Sigmoid colon (tissue), 7 donors: Measurements from ENCODE around the gene GGCT. TPM values are rescaled to one million over a fixed set of nuclear protein-coding genes. Genes with fewer than 3 reads are reported as not detected.
"Not testable (repeated sequence)": the region's sequence is repeated elsewhere in the genome, so short reads cannot be mapped to it uniquely, and the experiment has no call there.

ENCODE experiments used
- DNase-seq: peaks from one replicate; pipeline ENCODE4 v3.0.0-alpha.2; 2019
- H3K27ac ChIP-seq, 4 donors: fragments of 200-600 bp; sonication (generic); one replicate each; pipeline ENCODE4 v1.5.1; 2016 to 2019; ENCODE audit warnings: mild to moderate bottlenecking in 1 of 4
- H3K27me3 ChIP-seq, 3 donors: fragments of 200-600 bp; sonication (generic); one replicate each; pipeline ENCODE4 v1.5.1; 2019; ENCODE audit warnings: mild to moderate bottlenecking in 1 of 3
- H3K36me3 ChIP-seq, 4 donors: fragments of 200-600 bp; sonication (generic); one replicate each; pipeline ENCODE4 v1.5.1; 2016 to 2019
- H3K4me1 ChIP-seq, 4 donors: fragments of 200-600 bp; sonication (generic); one replicate each; pipeline ENCODE4 v1.5.1; 2017 to 2019
- H3K4me3 ChIP-seq, 4 donors: fragments of 200-600 bp; sonication (generic); one replicate each; pipeline ENCODE4 v1.5.1; 2017 to 2019; ENCODE audit warnings: mild to moderate bottlenecking in 2 of 4, moderate library complexity in 1 of 4
- H3K9me3 ChIP-seq, 4 donors: fragments of 200-600 bp in 3 of 4; sonication (generic) in 3 of 4; one replicate each; pipeline versions ENCODE4 v1.5.1 to v1.6.1; 2013 to 2019
- CTCF ChIP-seq, 4 experiments: fragments of 450-650 bp in 3 of 4; fragments of 200-600 bp in 1 of 4; IDR thresholded peaks; one replicate each; pipeline ENCODE4 v1.5.1; 2016 to 2019; ENCODE audit warnings: antibody characterized with exemption in 4 of 4, mild to moderate bottlenecking in 3 of 4, moderate library complexity in 2 of 4
- EP300 ChIP-seq, 4 donors: sonication (generic); formaldehyde crosslinking; IDR thresholded peaks; one replicate each; pipeline ENCODE4 v1.6.1; 2017; ENCODE audit warnings: antibody characterized with exemption in 4 of 4
- POLR2A ChIP-seq, 2 donors: fragments of 450-650 bp; IDR thresholded peaks; one replicate each; pipeline ENCODE4 v1.6.1; 2016; ENCODE audit warnings: antibody characterized with exemption in 2 of 2, mild to moderate bottlenecking in 2 of 2, moderate library complexity in 2 of 2
- POLR2AphosphoS5 ChIP-seq, 4 donors: sonication (generic); formaldehyde crosslinking; IDR thresholded peaks; one replicate each; pipeline ENCODE4 v1.6.1; 2017; ENCODE audit warnings: antibody characterized with exemption in 4 of 4
- WGBS, 2 donors: extraction: QIAGEN DNeasy Blood & Tissue Kit; methylation state at CpG; one replicate each; pipeline ENCODE4 v1.1.7; 2013; 5-methylcytosine and 5-hydroxymethylcytosine counted together
- intact Hi-C: fragments of 100-400 bp; cut with DNase I; formaldehyde crosslinking; loops from one replicate; pipeline ENCODE4 v1.15.1; 2023
- polyA plus RNA-seq, 3 donors: library from polyadenylated mRNA; stranded (reverse); fragments of 200-250 nt; gene quantifications; one replicate each; pipeline ENCODE4 v1.2.3, GENCODE V29; 2013
- total RNA-seq, 4 donors: library from RNA; depleted of rRNA; stranded (reverse); fragments of >200 nt; gene quantifications; one replicate each; pipeline ENCODE4 v1.1.0, GENCODE V29; 2016
- donor health status: healthy with polysubstance abuse.
- donor health status: Bipolar disorder and iron deficiency.
- donor health status: healthy.

The GGCT gene
- total and polyA plus RNA-seq, 7 donors = 18.8 to 97.3 (median 40.9) TPM

- H3K4me3 ChIP-seq = no peak overlapping the region
- 90 to 94% methylated on average over 1 of the region's 1 CpG for WGBS, 2 donors
- TF ChIP-seq CTCF (IDR thresholded peaks at IDR 0.05) (no peak), POLR2AphosphoS5 (IDR thresholded peaks at IDR 0.05) (no peak), EP300 (IDR thresholded peaks at IDR 0.05) (no peak), POLR2A (IDR thresholded peaks at IDR 0.05) (no peak)
- H3K27me3 ChIP-seq = no peaks in the 10 kb centered on the region
- no peaks in the 10 kb centered on the region for H3K4me1 ChIP-seq
- no peaks in the 10 kb centered on the region for H3K36me3 ChIP-seq
- H3K27ac ChIP-seq = no peak overlapping the region
- no peaks in the 10 kb centered on the region for H3K9me3 ChIP-seq
- intact Hi-C loops = loop anchor here (5.0 kb wide), 1 partner anchor 50 kb away; no protein-coding TSS in a partner anchor
- no peak for DNase-seq
Measured at GRCh38 chr7:30511973-30512662, 7.5 kb upstream of the GGCT start.

- H3K4me3 ChIP-seq = no peak overlapping the region
- no peak for TF ChIP-seq CTCF (IDR thresholded peaks at IDR 0.05)
- no peak for TF ChIP-seq POLR2AphosphoS5 (IDR thresholded peaks at IDR 0.05)
- TF ChIP-seq POLR2A (IDR thresholded peaks at IDR 0.05) = no peak
- no peak for TF ChIP-seq EP300 (IDR thresholded peaks at IDR 0.05)
- no peaks in the 10 kb centered on the region for H3K4me1 ChIP-seq
- H3K27me3 ChIP-seq = no peaks in the 10 kb centered on the region
- 85 to 89% methylated on average over 2 of the region's 2 CpGs for WGBS, 2 donors
- intact Hi-C loops = loop anchor here (5.0 kb wide), 1 partner anchor 51 kb away; no protein-coding TSS in a partner anchor
- H3K36me3 ChIP-seq = no peaks in the 10 kb centered on the region
- no peaks in the 10 kb centered on the region for H3K9me3 ChIP-seq
- H3K27ac ChIP-seq = no peak overlapping the region
- DNase-seq = no peak
Measured at GRCh38 chr7:30511494-30511893, 6.9 kb upstream of the GGCT start.

- no peaks in the 10 kb centered on the region for H3K9me3 ChIP-seq
- intact Hi-C loops = loop anchor here (5.0 kb wide), 1 partner anchor 52 kb away; no protein-coding TSS in a partner anchor
- H3K4me1 ChIP-seq = peaks cover 0 to 2% (median 0%) of the 10 kb centered on the region in 4 donors
- no peak for DNase-seq
- TF ChIP-seq EP300 (IDR thresholded peaks at IDR 0.05) (no peak), CTCF (IDR thresholded peaks at IDR 0.05) (peak; percentile 25 to 79 (median 72))
- H3K4me3 ChIP-seq = no peak overlapping the region
- no peak overlapping the region for H3K27ac ChIP-seq
- 73 to 75% methylated on average over 4 of the region's 4 CpGs for WGBS, 2 donors
- H3K36me3 ChIP-seq = no peaks in the 10 kb centered on the region
- no peaks in the 10 kb centered on the region for H3K27me3 ChIP-seq
Measured at GRCh38 chr7:30510124-30511075, 5.8 kb upstream of the GGCT start.

- H3K27me3 ChIP-seq, intact Hi-C loops, H3K4me3 ChIP-seq, H3K4me1 ChIP-seq, H3K9me3 ChIP-seq, H3K36me3 ChIP-seq, DNase-seq, H3K27ac ChIP-seq: not testable (repeated sequence)
- 50 to 75% methylated on average over 9 of the region's 9 CpGs for WGBS, 2 donors
Measured at GRCh38 chr7:30509171-30509857, 4.7 kb upstream of the GGCT start.

- peaks cover 0 to 18% (median 11%) of the 10 kb centered on the region in 4 donors for H3K4me1 ChIP-seq
- intact Hi-C loops, DNase-seq, H3K9me3 ChIP-seq, H3K4me3 ChIP-seq, H3K27me3 ChIP-seq, H3K36me3 ChIP-seq, H3K27ac ChIP-seq: not testable (repeated sequence)
- WGBS, 2 donors = 79 to 92% methylated on average over 9 of the region's 9 CpGs
Measured at GRCh38 chr7:30507346-30507900, 2.8 kb upstream of the GGCT start.
